Ovary (tissue), 9 donors: ENCODE data around the gene SMIM12. TPM values are rescaled to one million over a fixed set of nuclear protein-coding genes. Genes with fewer than 3 reads are reported as not detected.

Experiments
- DNase-seq, 5 donors: peaks; one replicate each; pipeline ENCODE4 v3.0.0-alpha.2; 2019 to 2020
- H3K27ac ChIP-seq, 2 donors: fragments of 200-600 bp; one replicate each; pipeline versions ENCODE4 v1.5.1 to v1.8.0; 2019 to 2022
- H3K27me3 ChIP-seq: fragments of 200-600 bp; one replicate; pipeline ENCODE4 v1.8.0; 2022
- H3K36me3 ChIP-seq: fragments of 200-600 bp; sonication (generic); one replicate; pipeline ENCODE4 v1.5.1; 2019
- H3K4me1 ChIP-seq: one replicate; pipeline ENCODE4 v1.8.1; 2013; ENCODE audit warnings: mild to moderate bottlenecking, moderate library complexity; ENCODE audit not compliant: insufficient read depth
- H3K4me3 ChIP-seq: fragments of 200-600 bp; sonication (generic); one replicate; pipeline ENCODE4 v1.5.1; 2017
- H3K9me3 ChIP-seq, 2 donors: fragments of 200-600 bp in 1 of 2; sonication (generic) in 1 of 2; one replicate each; pipeline versions ENCODE4 v1.5.1 to v1.8.1; 2013 to 2019; ENCODE audit warnings: mild to moderate bottlenecking in 1 of 2, moderate library complexity in 1 of 2
- CTCF ChIP-seq, 3 donors: fragments of 450-650 bp in 2 of 3; fragments of 200-600 bp in 1 of 3; IDR thresholded peaks; one replicate each; pipeline versions ENCODE4 v1.5.1 to v1.8.0; 2016 to 2022; ENCODE audit warnings: antibody characterized with exemption in 3 of 3, mild to moderate bottlenecking in 1 of 3
- EP300 ChIP-seq: sonication (generic); formaldehyde crosslinking; IDR thresholded peaks from one replicate; pipeline ENCODE4 v1.6.1; 2017; ENCODE audit warnings: antibody characterized with exemption
- POLR2A ChIP-seq: fragments of 450-650 bp; IDR thresholded peaks from one replicate; pipeline ENCODE4 v1.6.1; 2017; ENCODE audit warnings: antibody characterized with exemption, mild to moderate bottlenecking, moderate library complexity
- WGBS, 3 donors: extraction: QIAGEN DNeasy Blood & Tissue Kit in 1 of 3; methylation state at CpG; one replicate each; pipeline versions ENCODE4 v1.1.5 to v1.1.7; 2013 to 2017; 5-methylcytosine and 5-hydroxymethylcytosine counted together
- intact Hi-C, 4 donors: fragments of 100-400 bp; cut with DNase I; formaldehyde crosslinking; loops; one replicate each; pipeline versions ENCODE4 v1.11.0 to v1.15.1; 2022 to 2023
- polyA plus RNA-seq, 2 donors: library from polyadenylated mRNA; stranded (reverse); fragments of 200-250 nt in 1 of 2; fragments of 350-450 nt in 1 of 2; fragmentation: Illumina TruSeq in 1 of 2; extraction: RNeasy Lipid Tissue Mini Kit (QIAGEN cat#74804) in 1 of 2; gene quantifications; one replicate each; pipeline ENCODE4 v1.2.3, GENCODE V29; 2013 to 2014
- total RNA-seq, 7 donors: library from RNA; depleted of rRNA in 2 of 7; stranded (reverse); fragments of >200 nt in 2 of 7; fragmentation: NEBNext Ultra II Directional in 3 of 7; extraction: Animal tissue kit (Norgen Biotek cat#: 25700) in 3 of 7; gene quantifications; one replicate each; pipeline versions ENCODE4 v1.1.0 to v1.2.4, GENCODE V29; 2016 to 2023
- donor health status: DM: no; HTN: no; CAD: no; lungs with moderate emphysema.
- donor health status: DM: no; HTN: no; CAD: no.
- donor health status: Bipolar disorder and iron deficiency.
- donor health status: DM: yes; HTN: yes; CAD: no.
- donor health status: DM: no; HTN: no; CAD: no.
- donor health status: DM: yes; HTN: yes; CAD: no.

The SMIM12 gene
- total and polyA plus RNA-seq, 9 donors = 15.4 to 32.3 (median 24.4) TPM

GRCh38 chr1:34856697-34857096 is 2.9 kb downstream of the SMIM12 start:
- no peak for TF ChIP-seq EP300
- no peak for TF ChIP-seq CTCF (IDR thresholded peaks at IDR 0.05)
- no peak for TF ChIP-seq POLR2A
- intact Hi-C loops = no loop called here

GRCh38 chr1:34852677-34853217 is 6.8 kb downstream of the SMIM12 start:
- intact Hi-C loops = loop anchor here in 2 of 4 donors (5.0 kb wide), 2 partner anchors 60 to 65 kb away; partner anchors contain the start of gene GJA4 (in 1 of the 2)

More at GRCh38 chr1:34856697-34857096, 2.9 kb downstream of the SMIM12 start:
- H3K27me3 ChIP-seq = no peaks in the 10 kb centered on the region
- 86 to 89% (median 89%) methylated on average over 6 of the region's 6 CpGs for WGBS, 3 donors
- H3K4me1 ChIP-seq = peaks cover 8% of the 10 kb centered on the region
- no peak for DNase-seq
- no peaks in the 10 kb centered on the region for H3K36me3 ChIP-seq
- H3K4me3 ChIP-seq = no peak overlapping the region
- no peak overlapping the region for H3K27ac ChIP-seq
- no peaks in the 10 kb centered on the region for H3K9me3 ChIP-seq

GRCh38 chr1:34851431-34852105 is 8.0 kb downstream of the SMIM12 start:
- TF ChIP-seq EP300 (no peak), CTCF (IDR thresholded peaks at IDR 0.05) (no peak), POLR2A (no peak)
- WGBS, 3 donors = 77 to 84% (median 81%) methylated on average over 13 of the region's 13 CpGs
- Histone ChIP-seq H3K4me1 (no peaks in the 10 kb centered on the region), H3K4me3 (no peak overlapping the region), H3K27ac (no peak overlapping the region), H3K9me3 (no peaks in the 10 kb centered on the region), H3K36me3 (no peaks in the 10 kb centered on the region), H3K27me3 (no peaks in the 10 kb centered on the region)
- intact Hi-C loops = loop anchor here in 2 of 4 donors (5.0 kb wide), 2 partner anchors 59 to 64 kb away; partner anchors contain the start of gene GJA4 (in 1 of the 2)
- DNase-seq = peak in 4 of 5 donors; percentile 27 to 44 (median 42)

More at GRCh38 chr1:34852677-34853217, 6.8 kb downstream of the SMIM12 start:
- DNase-seq = peak; percentile 64 to 85 (median 76)
- Histone ChIP-seq H3K4me3 (no peak overlapping the region), H3K27me3 (no peaks in the 10 kb centered on the region), H3K27ac (peak overlapping the region in 1 of 2 donors; percentile 11), H3K4me1 (no peaks in the 10 kb centered on the region), H3K36me3 (no peaks in the 10 kb centered on the region), H3K9me3 (no peaks in the 10 kb centered on the region)
- TF ChIP-seq CTCF (IDR thresholded peaks at IDR 0.05) (peak; percentile 58 to 81 (median 59)), POLR2A (no peak)
- 25 to 31% (median 25%) methylated on average over 6 of the region's 6 CpGs for WGBS, 3 donors

GRCh38 chr1:34850382-34850781 is 9.2 kb downstream of the SMIM12 start:
- no peak overlapping the region for H3K27ac ChIP-seq
- H3K36me3 ChIP-seq = no peaks in the 10 kb centered on the region
- 72 to 80% (median 79%) methylated on average over 6 of the region's 6 CpGs for WGBS, 3 donors
- no peaks in the 10 kb centered on the region for H3K4me1 ChIP-seq
- TF ChIP-seq POLR2A (no peak), CTCF (IDR thresholded peaks at IDR 0.05) (no peak), EP300 (no peak)
- no peaks in the 10 kb centered on the region for H3K27me3 ChIP-seq
- intact Hi-C loops = loop anchor here in 2 of 4 donors (5.0 kb wide), 2 partner anchors 58 to 63 kb away; partner anchors contain the start of gene GJA4 (in 1 of the 2)
- H3K9me3 ChIP-seq = no peaks in the 10 kb centered on the region
- DNase-seq = no peak
- H3K4me3 ChIP-seq = no peak overlapping the region
